NCI-H345 treated with DMSO at 0.1 percent for 48 hours (cell line): Measurements from ENCODE around the gene PDE9A.

ENCODE experiments used
- DNase-seq: peaks from one replicate; lab custom pipeline; 2025; ENCODE audit not compliant: unreplicated experiment; lab: John Stamatoyannopoulos, UW

The PDE9A gene

GRCh38 chr21:42684109-42684916 lies 30.9 kb downstream of the PDE9A start:
- no peak for DNase-seq

GRCh38 chr21:42685036-42685435 lies 31.6 kb downstream of the PDE9A start:
- no peak for DNase-seq

DNA sequence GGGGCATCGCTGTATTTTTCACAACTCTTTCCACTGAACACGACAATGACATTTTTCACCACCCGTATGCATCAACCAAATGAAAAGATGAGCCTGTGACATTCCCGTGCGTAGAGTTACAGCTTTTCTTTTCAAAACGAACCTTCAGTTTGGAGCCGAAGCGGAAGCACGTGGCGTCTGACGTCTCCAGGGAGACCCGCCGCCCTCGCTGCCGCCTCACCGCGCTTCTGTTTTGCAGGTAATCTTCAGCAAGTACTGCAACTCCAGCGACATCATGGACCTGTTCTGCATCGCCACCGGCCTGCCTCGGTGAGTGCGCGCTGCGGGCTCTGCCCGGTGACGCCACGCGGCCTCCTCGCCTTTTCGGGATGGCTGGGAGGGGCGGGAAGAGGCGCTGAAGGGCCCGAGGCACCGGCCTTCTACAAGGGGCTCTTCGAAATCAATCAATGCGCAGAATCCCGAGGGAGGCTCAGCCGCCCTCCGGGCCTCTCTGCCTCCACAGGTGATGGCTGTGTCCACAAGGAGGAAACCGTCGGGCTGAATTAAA lies 32.6 kb downstream of the PDE9A start:
- DNase-seq: no peak

DNA sequence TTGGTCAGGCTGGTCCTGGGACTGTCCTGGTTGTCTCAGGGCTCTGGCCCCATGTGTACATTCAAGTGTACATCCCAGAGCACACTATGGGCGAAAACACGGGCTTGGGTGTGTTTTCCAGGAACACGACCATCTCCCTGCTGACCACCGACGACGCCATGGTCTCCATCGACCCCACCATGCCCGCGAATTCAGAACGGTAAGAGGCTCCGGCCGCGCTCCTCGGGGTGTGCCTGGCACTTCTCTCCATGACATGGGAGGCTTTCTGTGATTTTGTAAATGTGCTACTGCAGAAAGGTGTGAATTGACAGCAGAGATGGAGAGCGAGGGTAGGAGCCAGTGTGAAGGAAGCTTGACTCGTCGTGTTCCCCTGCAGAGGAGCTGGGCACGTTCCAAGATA lies 34.4 kb downstream of the PDE9A start:
- no peak for DNase-seq

DNA sequence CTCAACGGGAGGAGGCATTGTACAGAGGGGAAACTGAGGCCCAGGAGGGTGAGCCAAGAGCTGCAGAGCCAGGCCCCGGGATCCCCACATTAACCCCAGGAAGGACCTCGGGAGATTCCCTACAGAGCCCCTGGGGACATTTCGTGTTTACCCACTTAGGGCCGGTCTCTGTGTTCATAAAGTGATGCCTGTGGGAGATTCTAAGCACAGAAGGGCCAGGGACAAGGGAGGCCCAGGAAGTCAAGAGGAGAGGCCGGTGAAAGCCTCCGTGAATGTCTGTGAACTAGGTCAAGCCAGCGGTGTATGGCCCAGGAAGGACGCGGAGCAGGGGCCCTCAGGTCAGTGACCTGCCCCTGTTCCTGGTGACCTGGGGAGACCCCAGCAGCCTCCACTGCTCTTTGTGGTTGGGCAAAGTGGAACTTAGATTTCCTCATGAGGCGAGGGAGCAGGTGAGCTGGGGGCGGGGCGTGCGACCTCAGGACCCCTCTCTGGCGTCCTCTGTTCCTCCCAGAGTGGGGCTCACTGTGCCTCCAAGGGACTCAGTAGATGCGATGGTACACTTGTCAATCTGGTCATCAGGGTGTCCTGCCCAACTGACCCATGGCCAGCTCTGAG lies 34.9 kb downstream of the PDE9A start:
- no peak for DNase-seq

DNA sequence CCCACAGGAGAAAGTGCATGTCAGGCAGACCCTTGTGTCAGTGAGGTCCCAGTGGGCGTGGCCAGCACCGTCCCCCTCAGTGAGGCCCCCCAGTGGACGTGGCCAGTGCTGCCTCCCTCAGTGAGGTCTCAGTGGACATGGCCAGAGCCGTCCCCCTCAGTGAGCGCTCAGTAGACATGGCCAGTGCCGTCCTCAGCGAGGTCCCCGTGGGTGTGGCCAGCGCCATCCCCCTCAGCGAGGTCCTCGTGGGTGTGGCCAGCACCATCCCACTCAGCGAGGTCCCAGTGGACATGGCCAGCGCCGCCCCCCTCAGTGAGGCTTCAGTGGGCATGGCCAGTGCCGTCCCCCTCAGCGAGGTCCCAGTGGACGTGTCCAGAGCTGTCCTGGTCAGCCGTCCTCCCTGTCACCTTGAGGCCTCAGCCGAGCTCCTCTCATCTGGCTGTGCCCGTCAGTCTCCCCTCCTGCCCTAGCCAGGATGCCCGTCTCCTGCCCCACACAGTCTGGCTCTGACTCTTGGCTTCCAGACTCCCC lies 35.5 kb downstream of the PDE9A start:
- no peak for DNase-seq

- no peak for DNase-seq
Observed at GRCh38 chr21:42690586-42690985, 37.2 kb downstream of the PDE9A start.

DNA sequence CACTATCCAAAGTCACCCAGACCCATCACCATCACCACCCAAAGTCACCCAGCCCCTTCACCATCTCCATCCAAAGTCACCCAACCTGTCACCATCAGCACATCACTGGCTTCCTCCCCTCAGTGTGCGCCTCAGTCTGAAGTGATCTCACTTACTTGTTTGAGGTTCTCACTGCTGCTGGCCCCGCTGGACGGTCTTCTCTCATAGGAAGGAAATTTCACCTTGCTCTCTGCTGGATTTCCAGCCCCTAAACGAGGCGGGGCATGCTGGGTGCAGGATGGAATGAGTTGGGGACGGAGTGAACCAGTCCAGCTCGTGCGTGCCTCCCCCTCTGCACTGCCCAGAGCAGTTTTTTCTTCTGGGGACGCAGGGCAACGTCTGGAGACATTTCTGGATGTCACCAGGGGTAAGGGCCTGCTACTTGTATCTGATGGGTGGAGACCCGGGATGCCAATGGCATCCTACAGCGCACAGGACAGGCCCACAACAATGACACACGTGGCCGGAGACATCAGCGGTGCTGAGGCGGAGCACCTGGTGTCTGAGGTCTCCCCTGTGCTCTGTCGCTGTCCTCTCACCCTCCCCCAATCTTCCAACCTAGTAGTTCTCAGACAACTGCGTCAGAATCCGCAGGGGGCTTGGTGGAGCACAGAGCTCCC lies 38.6 kb downstream of the PDE9A start:
- no peak for DNase-seq

- no peak for DNase-seq
Observed at GRCh38 chr21:42692688-42693087, 39.3 kb downstream of the PDE9A start.

DNA sequence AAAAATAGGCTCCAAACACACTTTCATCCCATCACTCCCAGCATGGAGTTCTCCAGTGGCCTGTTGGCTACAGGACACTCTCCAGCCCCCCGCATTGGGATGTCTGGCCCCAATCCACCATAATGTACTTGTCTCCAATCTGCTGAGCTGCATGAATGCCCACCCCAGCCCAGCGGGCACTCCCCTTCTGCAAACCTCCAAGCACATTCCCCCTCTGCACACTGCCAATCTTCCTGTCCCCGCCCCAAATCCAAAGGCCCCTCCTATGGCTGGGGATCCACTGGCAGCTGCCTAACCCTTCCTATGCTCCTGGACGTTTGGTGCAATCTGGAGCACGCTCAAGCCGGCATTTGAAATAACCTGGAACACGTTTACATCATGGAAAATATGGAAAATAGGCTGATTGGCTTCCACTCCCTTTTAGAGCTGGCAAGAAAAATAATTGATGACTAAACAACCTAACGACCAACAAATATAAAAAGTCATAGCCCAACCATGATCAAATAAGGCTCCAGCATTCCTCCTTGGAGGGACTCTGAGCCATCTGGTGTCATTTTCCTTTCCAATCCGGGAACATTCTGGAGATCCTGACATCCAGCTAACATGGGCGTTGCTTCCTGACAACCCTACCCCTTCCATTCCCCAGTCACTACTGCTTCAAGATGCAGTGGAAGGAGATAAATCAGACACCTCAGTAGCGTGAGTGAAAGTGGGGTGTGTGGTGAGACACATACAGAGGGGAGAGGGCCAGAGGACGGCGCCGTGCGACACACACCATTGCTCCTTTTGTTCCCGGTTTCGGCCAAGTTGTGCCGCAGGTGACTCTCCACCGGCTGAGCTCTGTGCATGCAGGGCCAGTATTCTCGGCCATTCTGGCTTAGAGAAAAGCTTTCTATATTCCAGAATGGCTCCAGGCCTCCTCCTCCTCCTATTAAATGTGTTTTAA lies 41.6 kb downstream of the PDE9A start:
- no peak for DNase-seq

GRCh38 chr21:42695697-42696380 lies 42.4 kb downstream of the PDE9A start:
- DNase-seq: no peak

- DNase-seq: no peak
Observed at GRCh38 chr21:42696501-42697040, 43.1 kb downstream of the PDE9A start.

- DNase-seq: no peak
Observed at GRCh38 chr21:42698733-42699132, 45.3 kb downstream of the PDE9A start.

DNA sequence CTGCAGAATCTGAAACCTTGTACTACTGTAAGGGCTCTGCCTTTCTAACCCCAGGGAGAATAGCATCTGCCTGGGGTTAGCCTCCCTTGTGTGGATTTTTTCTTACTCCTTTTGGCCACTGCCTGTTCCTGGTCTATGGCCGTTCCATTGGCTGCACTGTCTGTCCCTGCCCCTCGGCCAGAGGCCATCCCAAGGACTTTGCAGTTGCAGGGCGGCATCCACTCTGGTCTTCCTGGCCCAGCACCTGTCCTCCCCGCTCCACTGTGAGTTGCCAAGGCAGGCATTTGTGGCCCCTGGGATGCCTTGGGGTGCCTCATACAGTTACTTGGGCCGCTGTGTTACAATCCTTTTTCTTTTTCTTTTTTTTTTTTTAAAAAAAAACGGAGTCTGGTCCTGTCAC lies 45.8 kb downstream of the PDE9A start:
- DNase-seq: no peak

DNA sequence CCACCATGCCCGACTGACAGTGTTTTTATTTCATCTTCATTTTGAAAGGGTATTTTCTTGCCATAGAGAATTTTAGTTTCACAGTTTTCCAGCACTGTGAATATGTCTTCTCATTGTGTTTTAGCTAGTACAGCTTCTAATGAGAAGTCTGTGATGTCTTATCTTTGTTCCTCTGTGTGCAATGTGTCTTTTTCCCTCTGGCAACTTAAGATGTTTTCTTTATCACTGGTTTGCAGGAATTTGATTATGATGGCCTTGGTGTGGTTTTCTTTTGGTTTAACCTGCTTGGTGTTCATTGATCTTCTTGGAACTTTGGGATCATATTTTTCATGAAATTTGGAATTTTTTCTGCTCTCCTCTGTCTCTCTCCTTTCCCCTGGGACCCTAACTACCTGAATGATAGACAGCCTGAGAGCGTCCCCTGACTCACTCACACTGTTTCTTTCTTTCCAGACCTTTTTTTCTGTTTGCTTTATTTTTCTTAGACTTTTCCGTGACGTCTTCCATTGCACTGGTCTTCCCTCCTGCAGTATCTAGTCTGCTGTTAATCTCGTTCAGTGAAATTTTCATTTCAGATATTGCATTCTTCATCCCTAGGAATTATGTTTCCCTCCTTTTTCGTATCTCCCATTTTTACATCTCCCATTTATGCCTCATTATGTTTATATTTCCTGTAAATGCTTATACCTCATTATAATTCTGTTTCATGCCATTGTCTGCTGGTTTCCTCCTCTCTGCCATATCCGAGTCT lies 48.5 kb downstream of the PDE9A start:
- no peak for DNase-seq

- DNase-seq: no peak
Observed at GRCh38 chr21:42702720-42703119, 49.3 kb downstream of the PDE9A start.

- DNase-seq: no peak
Observed at GRCh38 chr21:42703136-42703908, 49.9 kb downstream of the PDE9A start.

DNA sequence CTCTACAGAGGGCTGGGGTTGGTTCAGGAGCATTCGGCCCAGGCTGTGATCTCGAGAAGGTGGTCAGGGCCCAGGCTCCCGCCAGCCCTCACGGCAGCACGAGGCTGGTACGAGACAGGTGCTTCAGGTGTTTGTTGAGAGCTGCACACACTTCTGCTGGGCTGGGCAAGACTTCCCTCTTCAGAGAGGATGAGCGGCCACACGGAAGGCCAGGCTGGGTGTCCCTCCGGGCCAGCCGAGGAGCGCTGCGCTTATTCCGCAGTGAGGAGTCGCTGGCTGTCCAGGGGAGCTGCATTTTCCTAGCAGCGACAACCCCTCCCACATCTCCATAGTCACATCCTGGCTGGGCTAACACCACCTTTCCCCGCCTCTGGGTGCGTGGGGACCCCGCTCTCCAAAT lies 50.5 kb downstream of the PDE9A start:
- DNase-seq: no peak
